Endometrial microvascular endothelial cells (primary cell): ENCODE results near the gene GAL3ST3. TPM values are rescaled to one million over a fixed set of nuclear protein-coding genes. Genes with fewer than 3 reads are reported as not detected.

Source experiments
- in situ Hi-C: cut with HindIII; loops from 2 replicates; pipeline ENCODE4 v1.10.0; 2017; ENCODE audit warnings: low sequenced_read_pairs, low pct_unique_long_range_greater_than_20kb; ENCODE audit errors: inconsistent ontology term
- total RNA-seq: library from RNA; depleted of rRNA; stranded (reverse); fragments of >200 nt; gene quantifications from one replicate; pipeline ENCODE4 v1.2.3, GENCODE V29; 2015; ENCODE audit errors: inconsistent ontology term

The GAL3ST3 gene
- total RNA-seq, 1 donor from 2014 or later: not detected

- in situ Hi-C loops: no loop called here
Observed at GRCh38 chr11:66070604-66071380, 21.8 kb upstream of the GAL3ST3 start.

GRCh38 chr11:66069715-66070603, 21.0 kb upstream of the GAL3ST3 start, which contains the start of gene PACS1:
TSS of gene PACS1 (plus strand) at chr11:66070272. CDS start at chr11:66070487, 215 bp downstream.
- in situ Hi-C loops: no loop called here

GRCh38 chr11:66068923-66069714, 20.2 kb upstream of the GAL3ST3 start:
- in situ Hi-C loops: no loop called here

DNA sequence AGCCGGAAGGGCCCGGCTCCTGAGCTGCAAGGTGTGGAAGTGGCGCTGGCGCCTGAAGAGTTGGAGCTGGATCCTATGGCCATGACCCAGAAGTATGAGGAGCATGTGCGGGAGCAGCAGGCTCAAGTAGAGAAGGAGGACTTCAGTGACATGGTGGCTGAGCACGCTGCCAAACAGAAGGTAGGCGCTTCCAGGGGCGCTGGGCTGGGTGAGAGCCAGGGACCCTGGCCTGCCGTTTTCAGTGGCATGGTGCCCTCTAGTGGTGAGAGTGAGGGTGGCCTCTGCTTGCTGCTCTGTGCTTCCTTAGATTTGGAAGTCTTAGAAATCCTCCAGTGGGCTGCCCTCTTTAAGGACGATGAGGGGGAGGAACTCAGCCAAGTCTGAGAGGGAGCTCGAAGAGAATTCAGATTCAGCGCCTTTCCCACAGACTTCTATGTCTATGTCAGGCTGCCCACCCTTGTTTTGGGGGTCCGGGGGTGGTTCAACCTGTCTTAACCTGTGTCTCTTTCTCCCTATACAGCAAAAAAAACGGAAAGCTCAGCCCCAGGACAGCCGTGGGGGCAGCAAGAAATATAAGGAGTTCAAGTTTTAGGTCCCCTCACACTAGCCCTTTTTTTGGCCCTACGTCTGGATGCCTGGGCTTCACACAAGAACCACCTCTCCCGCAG, 19.3 kb upstream of the GAL3ST3 start:
- in situ Hi-C loops: no loop called here

GRCh38 chr11:66067640-66068039, 18.7 kb upstream of the GAL3ST3 start:
- in situ Hi-C loops: no loop called here

- in situ Hi-C loops: no loop called here
Observed at GRCh38 chr11:66066751-66067150, 17.8 kb upstream of the GAL3ST3 start.

- in situ Hi-C loops: no loop called here
Observed at GRCh38 chr11:66064571-66064970, 15.6 kb upstream of the GAL3ST3 start.

DNA sequence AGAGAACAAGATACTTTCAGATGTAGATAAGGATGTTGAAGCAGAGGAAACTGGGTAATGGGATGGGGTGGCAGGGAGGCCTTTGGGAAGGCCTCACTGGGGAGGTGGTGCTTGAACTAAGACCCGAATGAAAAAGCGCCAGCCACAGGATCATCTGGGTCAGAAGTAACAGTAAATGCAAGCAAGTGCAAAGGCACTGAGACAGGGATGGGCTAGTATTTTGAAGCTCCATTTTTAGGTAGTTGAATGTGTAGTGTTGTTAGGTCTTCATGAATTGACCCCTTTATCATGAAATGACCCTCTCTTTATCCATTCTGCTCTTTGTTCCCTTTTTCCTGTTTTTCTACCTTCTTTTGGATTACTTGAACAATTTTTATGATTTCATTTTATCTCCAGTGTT, 14.9 kb upstream of the GAL3ST3 start:
- in situ Hi-C loops: no loop called here

GRCh38 chr11:66062408-66062807, 13.4 kb upstream of the GAL3ST3 start:
- in situ Hi-C loops: no loop called here

DNA sequence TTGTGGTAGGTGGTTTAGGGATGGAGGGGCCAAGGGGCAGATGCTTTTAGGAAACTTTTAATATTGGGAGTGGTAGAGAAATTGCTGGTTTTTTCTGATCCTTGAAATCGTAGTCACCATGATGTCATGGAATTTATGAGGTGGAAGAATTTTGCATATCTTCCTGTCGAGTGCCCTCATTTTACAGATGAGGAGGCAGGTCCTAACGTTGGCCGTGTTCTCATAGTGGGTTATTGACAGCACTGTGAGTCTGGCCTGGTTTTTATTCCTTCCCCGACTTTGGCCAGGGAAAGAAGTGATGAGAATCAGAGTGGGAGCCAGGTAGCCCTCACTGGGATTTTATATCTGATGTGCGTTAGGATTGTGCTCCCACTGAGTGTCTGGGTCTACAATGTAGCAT, 12.3 kb upstream of the GAL3ST3 start:
- in situ Hi-C loops: no loop called here

DNA sequence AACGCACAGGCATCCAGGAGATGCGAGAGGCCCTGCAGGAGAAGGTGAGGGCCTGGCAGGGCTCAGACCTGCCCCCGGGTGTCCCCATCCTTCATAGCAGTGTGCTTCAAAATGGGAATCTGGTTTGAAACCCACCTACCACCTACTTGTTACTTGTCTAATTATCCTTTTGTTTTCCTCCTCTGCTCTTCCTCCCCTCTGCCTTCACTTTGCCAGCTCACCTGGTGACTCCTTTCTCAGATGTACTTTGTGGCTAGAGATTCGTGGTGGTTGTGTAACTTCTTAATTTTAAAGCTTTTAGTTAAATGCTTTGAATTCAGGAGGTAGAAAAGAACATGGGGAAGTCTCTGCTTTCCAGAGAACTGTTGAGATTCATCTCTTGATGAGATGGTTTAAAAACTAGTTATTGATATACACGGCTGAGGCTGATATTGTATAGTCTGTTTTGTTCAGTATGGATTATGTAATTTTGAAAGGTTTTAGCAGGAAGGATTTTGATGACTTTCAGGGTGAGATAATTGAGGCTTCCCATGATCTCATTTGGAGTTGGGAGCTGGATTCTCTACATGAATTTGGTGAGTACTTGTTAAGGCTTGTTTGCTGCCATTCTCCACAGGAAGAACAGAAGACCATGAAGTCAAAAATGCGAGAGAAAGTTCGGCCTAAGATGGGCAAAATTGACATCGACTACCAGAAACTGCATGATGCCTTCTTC, 11.2 kb upstream of the GAL3ST3 start:
- in situ Hi-C loops: no loop called here

DNA sequence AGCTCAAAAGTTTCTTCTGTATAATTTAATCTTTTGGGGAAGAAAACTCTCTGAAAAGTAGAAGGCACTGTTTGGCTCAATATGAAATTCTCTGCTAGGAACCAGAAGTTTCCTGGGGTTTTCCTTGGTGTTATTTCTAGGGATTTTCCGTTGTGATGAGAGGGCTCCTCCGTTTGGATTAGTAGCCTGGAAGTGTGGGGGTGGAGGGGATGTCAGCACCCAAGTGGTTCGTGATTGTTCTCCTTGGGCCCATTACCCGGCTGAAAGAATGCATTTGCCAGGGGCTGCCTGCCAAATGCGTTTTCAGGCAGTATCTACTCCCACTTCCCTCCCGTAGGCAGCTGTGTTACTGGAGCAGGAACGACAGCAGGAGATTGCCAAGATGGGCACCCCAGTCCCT, 7.5 kb upstream of the GAL3ST3 start:
- in situ Hi-C loops: no loop called here

GRCh38 chr11:66055021-66055420, 6.1 kb upstream of the GAL3ST3 start:
- in situ Hi-C loops: no loop called here

DNA sequence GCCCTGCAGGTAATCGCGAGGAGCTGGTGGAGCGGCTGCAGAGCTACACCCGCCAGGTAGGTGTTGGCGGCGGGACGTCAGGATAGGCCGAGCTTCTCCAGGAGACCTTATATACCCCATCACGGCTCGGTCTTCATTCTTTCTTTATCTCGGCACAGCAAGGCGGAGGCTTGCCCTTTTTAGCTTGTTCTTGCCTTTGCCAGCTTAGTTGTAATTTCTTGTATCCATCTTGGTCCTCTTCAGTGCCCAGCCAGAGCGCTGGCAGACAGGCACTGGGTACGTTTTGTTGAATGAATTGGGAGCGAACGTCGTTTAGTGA, 3.7 kb upstream of the GAL3ST3 start:
- in situ Hi-C loops: no loop called here

- in situ Hi-C loops: no loop called here
Observed at GRCh38 chr11:66051766-66052663, 3.1 kb upstream of the GAL3ST3 start, which contains the start of gene SF3B2. TSS of gene SF3B2 (plus strand) at chr11:66052364. CDS start at chr11:66052385, 21 bp downstream.

DNA sequence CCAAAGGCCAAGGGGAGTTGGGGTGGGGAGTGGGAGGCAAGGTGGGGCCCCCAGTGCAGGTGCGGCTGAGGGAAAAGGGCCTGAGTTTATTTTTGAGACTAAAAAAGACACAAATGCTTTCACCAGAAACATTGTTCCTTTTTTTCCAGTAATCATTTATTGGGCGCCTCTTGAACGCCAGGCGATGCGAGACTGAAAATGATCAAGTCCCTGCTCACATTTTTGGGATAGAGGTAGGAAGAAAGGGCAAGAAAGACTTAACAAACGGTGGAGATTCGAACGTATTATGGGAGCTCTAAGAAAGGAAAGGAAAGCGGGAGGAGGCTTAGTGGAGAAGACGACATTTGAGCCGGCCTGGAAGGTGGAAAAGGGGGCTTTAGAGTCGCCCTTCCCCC, 2.4 kb upstream of the GAL3ST3 start:
- in situ Hi-C loops: no loop called here

DNA sequence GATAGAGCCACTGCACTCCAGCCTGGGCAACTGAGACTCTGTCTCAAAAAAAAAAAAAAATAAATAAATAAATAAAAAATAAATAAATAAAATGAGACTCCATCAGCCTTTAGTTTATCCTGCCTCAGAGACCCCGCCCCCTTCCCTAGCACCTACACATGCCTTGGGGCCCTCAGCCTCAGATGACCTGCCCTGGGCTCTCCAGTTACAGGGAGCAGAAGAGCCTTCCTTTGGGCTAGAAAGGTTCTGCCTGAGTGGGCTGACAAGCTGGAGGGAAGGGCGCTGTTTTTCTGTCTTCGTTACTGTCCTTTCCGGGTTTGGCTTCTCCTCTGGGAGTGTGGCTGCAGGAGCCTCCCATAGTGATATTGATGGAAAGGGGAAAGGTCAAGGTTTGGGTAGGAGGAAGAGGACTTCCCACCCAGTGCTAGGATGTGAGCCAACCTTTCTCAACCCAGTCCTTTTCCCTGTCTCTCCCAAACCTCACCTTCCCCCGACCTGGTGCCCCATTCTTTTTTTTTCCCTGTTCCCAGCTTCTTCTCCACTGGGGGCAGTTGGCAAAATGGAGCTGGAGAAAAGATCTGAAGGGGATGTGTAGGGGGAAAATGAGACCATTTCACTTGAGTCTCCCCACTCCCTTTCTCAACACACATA, 1.7 kb upstream of the GAL3ST3 start:
- in situ Hi-C loops: no loop called here
